Measurements from ENCODE around the gene STT3B. TPM values are rescaled to one million over a fixed set of nuclear protein-coding genes. Genes with fewer than 3 reads are reported as not detected.

STT3B gene
- total RNA-seq, 2 donors from 2014 or later = 78.0 to 87.5 TPM

DNA sequence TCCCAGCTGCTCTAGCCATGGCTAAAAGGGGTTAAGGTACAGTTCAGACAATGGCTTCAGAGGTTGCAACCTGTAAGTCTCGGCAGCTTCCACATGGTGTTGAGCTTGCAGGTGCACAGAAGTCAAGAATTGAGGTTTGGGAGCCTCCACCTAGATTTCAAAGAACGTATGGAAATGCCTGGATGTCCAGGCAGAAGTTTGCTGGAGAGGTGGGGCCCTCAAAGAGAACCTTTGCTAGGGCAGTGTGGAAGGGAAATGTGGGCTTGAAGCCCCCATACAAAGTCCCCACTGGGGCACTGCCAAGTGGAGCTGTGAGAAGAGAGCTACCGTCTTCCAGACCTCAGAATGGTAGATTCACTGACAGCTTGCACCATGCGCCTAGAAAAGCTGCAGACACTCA lies 73.7 kb downstream of the STT3B start:
- no peak overlapping the region for H3K27ac ChIP-seq
- TF ChIP-seq, protein P1, sequence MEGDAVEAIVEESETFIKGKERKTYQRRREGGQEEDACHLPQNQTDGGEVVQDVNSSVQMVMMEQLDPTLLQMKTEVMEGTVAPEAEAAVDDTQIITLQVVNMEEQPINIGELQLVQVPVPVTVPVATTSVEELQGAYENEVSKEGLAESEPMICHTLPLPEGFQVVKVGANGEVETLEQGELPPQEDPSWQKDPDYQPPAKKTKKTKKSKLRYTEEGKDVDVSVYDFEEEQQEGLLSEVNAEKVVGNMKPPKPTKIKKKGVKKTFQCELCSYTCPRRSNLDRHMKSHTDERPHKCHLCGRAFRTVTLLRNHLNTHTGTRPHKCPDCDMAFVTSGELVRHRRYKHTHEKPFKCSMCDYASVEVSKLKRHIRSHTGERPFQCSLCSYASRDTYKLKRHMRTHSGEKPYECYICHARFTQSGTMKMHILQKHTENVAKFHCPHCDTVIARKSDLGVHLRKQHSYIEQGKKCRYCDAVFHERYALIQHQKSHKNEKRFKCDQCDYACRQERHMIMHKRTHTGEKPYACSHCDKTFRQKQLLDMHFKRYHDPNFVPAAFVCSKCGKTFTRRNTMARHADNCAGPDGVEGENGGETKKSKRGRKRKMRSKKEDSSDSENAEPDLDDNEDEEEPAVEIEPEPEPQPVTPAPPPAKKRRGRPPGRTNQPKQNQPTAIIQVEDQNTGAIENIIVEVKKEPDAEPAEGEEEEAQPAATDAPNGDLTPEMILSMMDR (IDR thresholded peaks at IDR 0.05) = no peak

GRCh38 chr3:31610700-31611275 lies 78.1 kb downstream of the STT3B start:
- Histone ChIP-seq H3K27me3 (no peaks in the 10 kb centered on the region), H3K36me3 (no peaks in the 10 kb centered on the region), H3K9me3 (peaks cover 0 to 12% of the 10 kb centered on the region in 2 donors), H3K27ac (no peak overlapping the region), H3K4me3 (no peak overlapping the region), H3K4me1 (no peaks in the 10 kb centered on the region)
- no peak for DNase-seq (ENCODE audit: low spot score)
- TF ChIP-seq, protein P1 (IDR thresholded peaks at IDR 0.05) = peak; percentile 15 to 70

More for the DNA sequence above, 73.7 kb downstream of the STT3B start:
- H3K27me3 ChIP-seq = no peaks in the 10 kb centered on the region
- no peak for DNase-seq (ENCODE audit: low spot score)
- no peaks in the 10 kb centered on the region for H3K36me3 ChIP-seq
- H3K4me1 ChIP-seq = no peaks in the 10 kb centered on the region
- no peak overlapping the region for H3K4me3 ChIP-seq
- peaks cover 0 to 12% of the 10 kb centered on the region in 2 donors for H3K9me3 ChIP-seq

DNA sequence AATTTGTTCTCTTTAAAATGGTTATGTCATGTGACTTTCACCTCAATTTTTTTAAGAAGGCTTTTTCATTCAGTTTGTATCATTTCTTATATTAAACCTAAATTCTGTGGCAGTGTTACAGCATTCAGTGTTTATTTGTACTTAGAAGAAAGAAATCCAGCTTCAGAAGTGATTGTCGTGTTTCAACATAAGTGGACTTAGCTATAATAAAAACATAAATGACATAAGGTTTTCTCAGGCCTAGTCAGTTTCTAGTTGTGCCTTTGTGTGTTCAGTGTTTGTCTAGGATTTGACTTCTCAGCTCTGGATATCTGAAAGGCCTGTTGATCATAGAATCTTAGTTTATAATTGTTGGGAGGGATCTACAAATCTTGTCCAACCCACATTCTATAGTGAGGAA lies 80.5 kb downstream of the STT3B start:
- Histone ChIP-seq H3K4me3 (no peak overlapping the region), H3K36me3 (no peaks in the 10 kb centered on the region), H3K27me3 (no peaks in the 10 kb centered on the region), H3K9me3 (no peaks in the 10 kb centered on the region), H3K27ac (no peak overlapping the region), H3K4me1 (no peaks in the 10 kb centered on the region)
- TF ChIP-seq, protein P1 (IDR thresholded peaks at IDR 0.05) = no peak
- no peak for DNase-seq (ENCODE audit: low spot score)

- no peaks in the 10 kb centered on the region for H3K27me3 ChIP-seq
- H3K9me3 ChIP-seq = no peaks in the 10 kb centered on the region
- H3K4me3 ChIP-seq = no peak overlapping the region
- DNase-seq (ENCODE audit: low spot score) = no peak
- TF ChIP-seq, protein P1 (IDR thresholded peaks at IDR 0.05) = no peak
- no peaks in the 10 kb centered on the region for H3K4me1 ChIP-seq
- H3K36me3 ChIP-seq = no peaks in the 10 kb centered on the region
- no peak overlapping the region for H3K27ac ChIP-seq
These were observed 80.9 kb downstream of the STT3B start for GRCh38 chr3:31613654-31614053.

GRCh38 chr3:31614162-31614921 lies 81.6 kb downstream of the STT3B start:
- TF ChIP-seq, protein P1 (IDR thresholded peaks at IDR 0.05) = no peak
- H3K27ac ChIP-seq = no peak overlapping the region
- H3K36me3 ChIP-seq = no peaks in the 10 kb centered on the region
- H3K4me1 ChIP-seq = no peaks in the 10 kb centered on the region
- no peak for DNase-seq (ENCODE audit: low spot score)
- H3K4me3 ChIP-seq = no peak overlapping the region
- H3K27me3 ChIP-seq = no peaks in the 10 kb centered on the region
- no peaks in the 10 kb centered on the region for H3K9me3 ChIP-seq

Measured in right atrium auricular region (tissue), 2 donors.